Panc1 (cell line): ENCODE data around the gene AGBL4.

Source experiments
- CTCF ChIP-seq: fragments of 450-650 bp; IDR thresholded peaks from 2 replicates; pipeline ENCODE4 v1.5.1; 2017; ENCODE audit warnings: mild to moderate bottlenecking
- POLR2AphosphoS5 ChIP-seq: IDR thresholded peaks from 2 replicates; pipeline ENCODE4 v1.6.1; 2012; ENCODE audit warnings: mild to moderate bottlenecking, low read depth, low read length, moderate library complexity

- TF ChIP-seq CTCF (no peak), POLR2AphosphoS5 (no peak)
These were observed 1230.8 kb downstream of the AGBL4 start for GRCh38 chr1:48792961-48793360.
